HG02678 (cell line): ENCODE data around the gene ACTL6B.

Source experiments
- ATAC-seq: cut with Tn5 transposase; IDR thresholded peaks from one replicate; pipeline ENCODE4 v1.9.1; 2021; ENCODE audit warnings: mild to moderate bottlenecking, moderate library complexity; ENCODE audit not compliant: unreplicated experiment

ACTL6B gene

GRCh38 chr7:100602889-100603725 lies 53.1 kb downstream of the ACTL6B start:
- ATAC-seq = no peak

DNA sequence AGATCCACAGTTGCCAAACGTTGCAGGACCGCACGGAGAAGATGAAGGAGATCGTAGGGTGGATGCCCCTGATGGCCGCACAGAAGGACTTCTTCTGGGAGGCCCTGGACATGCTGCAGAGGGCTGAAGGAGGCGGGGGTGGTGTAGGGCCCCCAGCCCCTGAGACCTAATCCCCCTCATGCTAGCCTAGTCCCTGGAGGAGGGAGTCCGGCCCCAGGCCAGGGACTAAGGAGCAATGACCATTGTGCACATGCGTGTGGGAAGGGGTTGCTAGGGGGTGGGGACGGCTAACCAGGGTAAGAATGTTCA lies 55.6 kb downstream of the ACTL6B start:
- ATAC-seq = no peak

DNA sequence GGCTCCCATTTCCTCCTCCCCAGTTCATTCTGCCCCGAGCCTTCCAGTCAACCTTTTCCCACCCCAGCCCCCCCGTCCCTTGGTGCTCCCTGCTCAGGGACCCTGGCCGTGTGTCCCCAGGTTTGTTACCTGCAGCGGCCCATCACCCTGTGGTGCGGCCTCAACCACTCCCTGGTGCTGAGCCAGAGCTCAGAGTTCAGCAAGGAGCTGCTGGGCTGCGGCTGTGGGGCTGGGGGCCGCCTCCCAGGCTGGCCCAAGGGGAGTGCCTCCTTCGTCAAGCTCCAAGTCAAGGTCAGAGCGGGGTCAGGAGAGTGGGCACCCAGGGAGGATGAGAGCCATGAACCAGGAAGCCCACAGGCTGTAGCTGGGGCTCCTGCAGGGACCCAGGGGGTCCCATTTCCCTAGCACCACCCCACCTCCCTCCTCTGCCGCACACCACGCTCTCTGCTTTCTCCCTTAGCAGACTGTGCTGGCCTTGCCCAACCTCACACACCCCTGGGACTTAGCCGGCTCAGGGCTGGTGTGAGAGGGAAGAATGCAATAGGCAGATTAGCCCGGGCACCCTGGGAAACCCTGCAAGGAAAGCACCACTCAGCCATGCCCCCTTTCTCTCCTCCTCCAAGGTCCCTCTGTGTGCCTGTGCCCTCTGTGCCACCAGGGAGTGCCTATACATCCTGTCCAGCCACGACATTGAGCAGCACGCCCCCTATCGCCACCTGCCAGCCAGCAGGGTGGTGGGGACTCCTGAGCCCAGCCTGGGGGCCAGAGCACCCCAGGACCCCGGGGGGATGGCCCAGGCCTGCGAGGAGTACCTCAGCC lies 56.1 kb downstream of the ACTL6B start:
- ATAC-seq = no peak

GRCh38 chr7:100598425-100598824 lies 57.8 kb downstream of the ACTL6B start:
- ATAC-seq = no peak

DNA sequence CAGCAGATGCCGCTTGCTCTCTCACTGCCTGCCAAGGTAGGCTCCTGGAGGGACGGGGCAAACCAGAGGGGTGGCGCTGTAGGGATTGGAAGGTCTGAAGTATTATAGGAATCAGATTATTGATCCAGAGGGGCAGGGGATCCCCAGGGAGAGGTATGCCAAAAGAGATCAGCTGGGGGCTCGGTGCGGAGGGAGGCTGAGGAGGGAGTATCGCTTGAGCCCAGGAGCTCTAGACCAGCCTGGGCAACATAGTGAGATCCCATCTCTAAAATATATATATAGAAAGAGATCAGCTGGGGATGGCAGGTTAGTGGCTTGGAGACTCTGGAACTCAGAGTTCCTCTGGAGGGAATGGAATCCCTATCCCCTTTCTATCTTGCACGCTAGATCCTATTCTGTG lies 61.1 kb downstream of the ACTL6B start:
- ATAC-seq = no peak
